ENCODE data around the gene PRUNE2.

The PRUNE2 gene

DNA sequence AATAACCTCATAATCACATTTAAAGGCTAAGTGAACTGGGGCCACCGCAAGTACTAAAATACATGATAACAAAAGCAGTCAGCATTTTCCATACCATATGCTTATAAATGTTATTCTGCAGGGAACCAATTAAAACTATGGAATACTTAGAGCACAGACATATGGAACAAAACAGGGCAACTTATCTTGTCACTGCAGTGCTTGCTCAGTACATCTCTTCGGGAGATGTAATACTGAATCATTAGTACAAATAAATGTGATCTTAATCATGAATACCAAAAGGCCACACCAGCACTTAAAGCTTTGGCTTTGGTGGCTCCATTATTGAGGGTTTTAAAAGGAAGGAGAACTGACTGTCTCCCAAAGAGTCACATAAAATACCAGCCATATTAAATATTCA lies 32.1 kb downstream of the PRUNE2 start:
- no peak for DNase-seq
- H3K27ac ChIP-seq (ENCODE audit: low read length, poor library complexity, severe bottlenecking): no peak overlapping the region
- H4K8ac ChIP-seq (ENCODE audit: low read length): no peak overlapping the region
- 100% methylated on average over 1 of the region's 2 CpGs for WGBS
- no peak overlapping the region for H2BK120ac ChIP-seq (ENCODE audit: low read depth, low read length)
- no peak overlapping the region for H3K18ac ChIP-seq (ENCODE audit: low read depth in 1 of 2, low read length in 2 of 2)
- H3K23ac ChIP-seq (ENCODE audit: low read length in 2 of 2): no peak overlapping the region
- H2BK5ac ChIP-seq (ENCODE audit: low read depth, low read length, poor library complexity, severe bottlenecking): no peak overlapping the region
- no peak overlapping the region for H2BK12ac ChIP-seq (ENCODE audit: low read length in 2 of 2)
- H3K4me3 ChIP-seq (ENCODE audit: insufficient read depth in 1 of 2, low read depth in 1 of 2, low read length in 2 of 2): peak overlapping the region in 1 of 2 experiments; percentile 60
- H3K27me3 ChIP-seq (ENCODE audit: control insufficient read depth in 1 of 2, insufficient read depth in 1 of 2, low read length in 2 of 2): no peaks in the 10 kb centered on the region
- H3K36me3 ChIP-seq (ENCODE audit: control insufficient read depth in 1 of 2, insufficient read depth in 2 of 2, low read depth in 1 of 2, low read length in 2 of 2): no peaks in the 10 kb centered on the region
- no peak overlapping the region for H2AK5ac ChIP-seq (ENCODE audit: low read length, severe bottlenecking)
- H3K4ac ChIP-seq (ENCODE audit: low read depth in 1 of 2, low read length in 2 of 2): no peak overlapping the region
- H3K14ac ChIP-seq (ENCODE audit: low read length in 2 of 2): no peak overlapping the region
- H2AFZ ChIP-seq (ENCODE audit: low read depth, low read length): no peak overlapping the region
- no peaks in the 10 kb centered on the region for H3K79me1 ChIP-seq (replicated peaks; ENCODE audit: low read length, poor library complexity, severe bottlenecking)
- H3K4me2 ChIP-seq (ENCODE audit: low read length, poor library complexity, severe bottlenecking): no peak overlapping the region
- no peaks in the 10 kb centered on the region for H3K9me3 ChIP-seq (ENCODE audit: control insufficient read depth, low read length)
- H3K9ac ChIP-seq (ENCODE audit: low read length): peak overlapping the region; percentile 83
- no peak overlapping the region for H2BK15ac ChIP-seq (ENCODE audit: low read depth, poor library complexity, severe bottlenecking)
- peaks cover 2% of the 10 kb centered on the region for H3K4me1 ChIP-seq (ENCODE audit: control insufficient read depth, insufficient read depth, low read depth, low read length)
- H4K91ac ChIP-seq (ENCODE audit: low read length): no peak overlapping the region

DNA sequence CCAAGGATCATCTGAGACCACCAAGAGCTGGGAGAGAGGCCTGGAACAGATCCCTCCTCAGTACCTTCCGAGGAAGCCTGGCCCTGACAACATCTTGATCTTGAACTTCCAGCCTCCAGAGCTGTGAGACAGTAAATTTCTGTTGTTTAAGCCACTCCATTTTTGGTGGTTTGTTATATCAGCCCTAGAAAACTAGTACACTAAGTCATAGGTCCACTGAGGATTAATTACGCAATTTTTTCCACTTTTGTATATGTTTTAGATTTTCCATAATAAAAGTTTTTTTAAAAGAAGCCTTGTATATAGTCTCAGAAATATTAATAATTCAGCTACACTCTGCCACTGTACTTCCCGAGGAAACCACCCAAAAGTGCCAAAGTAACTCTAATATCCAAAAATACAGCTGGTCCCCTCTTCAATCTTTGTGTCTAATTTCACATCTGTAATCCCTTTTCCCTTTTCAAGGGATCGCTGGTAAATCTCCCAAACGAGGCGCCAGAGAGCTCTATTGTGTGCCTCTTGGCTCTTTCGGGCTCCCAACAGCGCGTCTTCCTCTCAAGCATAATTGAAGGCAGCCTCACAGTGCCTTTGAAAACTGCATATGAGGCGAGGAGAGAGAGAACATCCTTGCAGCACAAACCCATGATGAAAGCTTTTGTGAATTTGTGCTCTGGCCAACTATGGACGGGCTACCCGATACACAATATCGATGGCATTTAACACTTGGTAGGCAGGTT lies 32.7 kb downstream of the PRUNE2 start:
- Histone ChIP-seq H3K27me3 (ENCODE audit: control insufficient read depth in 1 of 2, insufficient read depth in 1 of 2, low read length in 2 of 2) (no peaks in the 10 kb centered on the region), H2AK5ac (ENCODE audit: low read length, severe bottlenecking) (no peak overlapping the region), H2AFZ (ENCODE audit: low read depth, low read length) (no peak overlapping the region), H4K91ac (ENCODE audit: low read length) (no peak overlapping the region), H3K23ac (ENCODE audit: low read length in 2 of 2) (no peak overlapping the region), H3K4ac (ENCODE audit: low read depth in 1 of 2, low read length in 2 of 2) (no peak overlapping the region), H3K9me3 (ENCODE audit: control insufficient read depth, low read length) (no peaks in the 10 kb centered on the region), H3K4me3 (ENCODE audit: insufficient read depth in 1 of 2, low read depth in 1 of 2, low read length in 2 of 2) (peak overlapping the region in 1 of 2 experiments; percentile 60), H3K18ac (ENCODE audit: low read depth in 1 of 2, low read length in 2 of 2) (no peak overlapping the region), H3K79me1 (replicated peaks; ENCODE audit: low read length, poor library complexity, severe bottlenecking) (no peaks in the 10 kb centered on the region), H3K27ac (ENCODE audit: low read length, poor library complexity, severe bottlenecking) (no peak overlapping the region), H2BK5ac (ENCODE audit: low read depth, low read length, poor library complexity, severe bottlenecking) (no peak overlapping the region), H3K9ac (ENCODE audit: low read length) (peak overlapping the region; percentile 83), H4K8ac (ENCODE audit: low read length) (no peak overlapping the region), H2BK12ac (ENCODE audit: low read length in 2 of 2) (no peak overlapping the region), H3K4me1 (ENCODE audit: control insufficient read depth, insufficient read depth, low read depth, low read length) (peaks cover 3% of the 10 kb centered on the region), H3K14ac (ENCODE audit: low read length in 2 of 2) (no peak overlapping the region), H2BK120ac (ENCODE audit: low read depth, low read length) (no peak overlapping the region), H3K36me3 (ENCODE audit: control insufficient read depth in 1 of 2, insufficient read depth in 2 of 2, low read depth in 1 of 2, low read length in 2 of 2) (no peaks in the 10 kb centered on the region), H3K4me2 (ENCODE audit: low read length, poor library complexity, severe bottlenecking) (no peak overlapping the region), H2BK15ac (ENCODE audit: low read depth, poor library complexity, severe bottlenecking) (no peak overlapping the region)
- 36% methylated on average over 11 of the region's 13 CpGs for WGBS
- no peak for DNase-seq

DNA sequence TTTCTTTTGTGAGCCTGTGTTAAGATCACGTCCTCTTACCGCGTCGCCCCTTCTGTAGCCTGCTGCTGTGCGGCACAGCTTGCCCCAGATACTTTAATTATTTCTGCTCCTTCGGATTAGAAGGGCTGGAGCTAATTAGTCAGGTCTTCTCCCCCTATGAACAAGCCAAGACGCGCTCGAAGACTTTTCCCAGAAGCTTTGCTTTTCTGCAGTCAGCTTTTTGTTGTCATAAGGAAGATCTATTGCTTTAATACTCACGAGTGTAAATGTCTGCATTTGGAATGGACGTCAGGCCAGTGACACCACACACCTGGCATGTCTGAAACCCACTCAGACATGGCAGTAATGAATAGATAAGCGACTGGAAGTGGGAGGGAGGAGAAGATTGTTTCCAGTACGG lies 37.0 kb downstream of the PRUNE2 start:
- whole genome bisulfite sequencing: 74% methylated on average over 13 of the region's 13 CpGs
- no peak overlapping the region for H2BK12ac ChIP-seq (ENCODE audit: low read length in 2 of 2)
- H4K8ac ChIP-seq (ENCODE audit: low read length): no peak overlapping the region
- no peaks in the 10 kb centered on the region for H3K27me3 ChIP-seq (ENCODE audit: control insufficient read depth in 1 of 2, insufficient read depth in 1 of 2, low read length in 2 of 2)
- H3K4ac ChIP-seq (ENCODE audit: low read depth in 1 of 2, low read length in 2 of 2): no peak overlapping the region
- H3K14ac ChIP-seq (ENCODE audit: low read length in 2 of 2): no peak overlapping the region
- no peak overlapping the region for H2AK5ac ChIP-seq (ENCODE audit: low read length, severe bottlenecking)
- no peak overlapping the region for H2BK5ac ChIP-seq (ENCODE audit: low read depth, low read length, poor library complexity, severe bottlenecking)
- no peak overlapping the region for H3K18ac ChIP-seq (ENCODE audit: low read depth in 1 of 2, low read length in 2 of 2)
- H3K36me3 ChIP-seq (ENCODE audit: control insufficient read depth in 1 of 2, insufficient read depth in 2 of 2, low read depth in 1 of 2, low read length in 2 of 2): no peaks in the 10 kb centered on the region
- H3K4me3 ChIP-seq (ENCODE audit: insufficient read depth in 1 of 2, low read depth in 1 of 2, low read length in 2 of 2): peak overlapping the region in 1 of 2 experiments; percentile 14
- no peak overlapping the region for H2AFZ ChIP-seq (ENCODE audit: low read depth, low read length)
- H4K91ac ChIP-seq (ENCODE audit: low read length): no peak overlapping the region
- H3K23ac ChIP-seq (ENCODE audit: low read length in 2 of 2): no peak overlapping the region
- H3K4me2 ChIP-seq (ENCODE audit: low read length, poor library complexity, severe bottlenecking): no peak overlapping the region
- H2BK120ac ChIP-seq (ENCODE audit: low read depth, low read length): no peak overlapping the region
- H3K79me1 ChIP-seq (replicated peaks; ENCODE audit: low read length, poor library complexity, severe bottlenecking): no peaks in the 10 kb centered on the region
- no peaks in the 10 kb centered on the region for H3K9me3 ChIP-seq (ENCODE audit: control insufficient read depth, low read length)
- H2BK15ac ChIP-seq (ENCODE audit: low read depth, poor library complexity, severe bottlenecking): no peak overlapping the region
- H3K4me1 ChIP-seq (ENCODE audit: control insufficient read depth, insufficient read depth, low read depth, low read length): peaks cover 10% of the 10 kb centered on the region
- DNase-seq: no peak
- H3K9ac ChIP-seq (ENCODE audit: low read length): peak overlapping the region; percentile 63
- no peak overlapping the region for H3K27ac ChIP-seq (ENCODE audit: low read length, poor library complexity, severe bottlenecking)

DNA sequence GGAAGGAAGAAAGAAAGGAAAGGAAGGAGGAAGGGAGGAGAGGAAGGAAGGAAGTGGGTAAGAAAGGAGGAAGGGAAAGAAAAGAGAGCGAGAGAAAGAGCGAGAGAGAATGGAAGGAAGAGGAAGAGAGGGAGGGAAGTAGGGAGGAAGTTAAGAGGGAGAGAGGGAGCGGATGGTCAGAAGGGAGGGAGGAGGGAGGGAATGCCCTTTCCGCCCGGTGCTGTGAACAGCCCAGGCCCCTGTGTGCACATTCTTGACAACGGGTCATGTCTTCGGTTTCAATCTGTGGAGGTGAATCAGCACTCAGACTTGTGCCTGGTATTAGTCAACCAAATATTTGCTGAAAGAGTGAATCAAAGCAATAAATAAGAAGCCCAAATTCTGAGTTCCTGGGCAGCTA lies 39.2 kb downstream of the PRUNE2 start:
- Histone ChIP-seq H3K79me1 (replicated peaks; ENCODE audit: low read length, poor library complexity, severe bottlenecking) (no peaks in the 10 kb centered on the region), H3K23ac (ENCODE audit: low read length in 2 of 2) (no peak overlapping the region), H3K4me3 (ENCODE audit: insufficient read depth in 1 of 2, low read depth in 1 of 2, low read length in 2 of 2) (peak overlapping the region in 1 of 2 experiments; percentile 29), H3K18ac (ENCODE audit: low read depth in 1 of 2, low read length in 2 of 2) (no peak overlapping the region), H2BK5ac (ENCODE audit: low read depth, low read length, poor library complexity, severe bottlenecking) (no peak overlapping the region), H2AK5ac (ENCODE audit: low read length, severe bottlenecking) (no peak overlapping the region), H2BK12ac (ENCODE audit: low read length in 2 of 2) (peak overlapping the region in 1 of 2 experiments; percentile 73), H4K8ac (ENCODE audit: low read length) (no peak overlapping the region), H3K36me3 (ENCODE audit: control insufficient read depth in 1 of 2, insufficient read depth in 2 of 2, low read depth in 1 of 2, low read length in 2 of 2) (no peaks in the 10 kb centered on the region), H3K9ac (ENCODE audit: low read length) (peak overlapping the region; percentile 68), H2BK120ac (ENCODE audit: low read depth, low read length) (no peak overlapping the region), H3K27me3 (ENCODE audit: control insufficient read depth in 1 of 2, insufficient read depth in 1 of 2, low read length in 2 of 2) (no peaks in the 10 kb centered on the region), H3K27ac (ENCODE audit: low read length, poor library complexity, severe bottlenecking) (peak overlapping the region; percentile 44), H3K14ac (ENCODE audit: low read length in 2 of 2) (no peak overlapping the region), H2AFZ (ENCODE audit: low read depth, low read length) (no peak overlapping the region), H4K91ac (ENCODE audit: low read length) (no peak overlapping the region), H3K9me3 (ENCODE audit: control insufficient read depth, low read length) (no peaks in the 10 kb centered on the region), H2BK15ac (ENCODE audit: low read depth, poor library complexity, severe bottlenecking) (no peak overlapping the region), H3K4ac (ENCODE audit: low read depth in 1 of 2, low read length in 2 of 2) (no peak overlapping the region), H3K4me1 (ENCODE audit: control insufficient read depth, insufficient read depth, low read depth, low read length) (peaks cover 10% of the 10 kb centered on the region), H3K4me2 (ENCODE audit: low read length, poor library complexity, severe bottlenecking) (no peak overlapping the region)
- peak; percentile 75 for DNase-seq
- 15% methylated on average over 7 of the region's 7 CpGs for WGBS
